GM12892 (cell line): ENCODE data around the gene C11orf24.

Experiments
- POLR2A ChIP-seq: IDR thresholded peaks from 2 replicates; pipeline ENCODE4 v1.6.1; 2011; ENCODE audit warnings: low read depth, low read length, control low read depth
- POLR2AphosphoS5 ChIP-seq: IDR thresholded peaks from 2 replicates; pipeline ENCODE4 v1.6.1; 2011; ENCODE audit warnings: low read depth, low read length, control low read depth
- TAF1 ChIP-seq: IDR thresholded peaks from 2 replicates; pipeline ENCODE4 v1.6.1; 2011; ENCODE audit warnings: low read depth, mild to moderate bottlenecking, control low read depth, low read length, borderline replicate concordance

GRCh38 chr11:68276861-68277260 is 5.1 kb upstream of the C11orf24 start:
- TF ChIP-seq POLR2AphosphoS5 (no peak), POLR2A (no peak), TAF1 (no peak)
